Osteoblast (primary cell): ENCODE measurements around the gene FAM13A. TPM values are rescaled to one million over a fixed set of nuclear protein-coding genes. Genes with fewer than 3 reads are reported as not detected.

ENCODE experiments used
- DNase-seq: peaks from one replicate; pipeline ENCODE4 v3.0.0; 2011; ENCODE audit warnings: low spot score, mixed read lengths; ENCODE audit not compliant: insufficient read length; ENCODE audit errors: missing footprints
- H2AFZ ChIP-seq: 2 replicates; pipeline ENCODE4 v1.6.0; 2011; ENCODE audit warnings: mild to moderate bottlenecking, low read length
- H3K27ac ChIP-seq: 2 replicates; pipeline ENCODE4 v1.5.1; 2011; ENCODE audit warnings: mild to moderate bottlenecking, low read depth, low read length, moderate library complexity
- H3K27me3 ChIP-seq: 2 replicates; pipeline ENCODE4 v1.6.0; 2012; ENCODE audit warnings: mild to moderate bottlenecking, control low read depth, inconsistent platforms, low read length, moderate library complexity; ENCODE audit not compliant: insufficient read depth
- H3K36me3 ChIP-seq: 2 replicates; pipeline ENCODE4 v1.5.1; 2011; ENCODE audit warnings: mild to moderate bottlenecking, low read length, control low read depth, moderate library complexity; ENCODE audit not compliant: insufficient read depth
- H3K4me1 ChIP-seq: 2 replicates; pipeline ENCODE4 v1.5.1; 2011; ENCODE audit warnings: mild to moderate bottlenecking, low read length, control low read depth, moderate library complexity; ENCODE audit not compliant: insufficient read depth
- H3K4me2 ChIP-seq: 2 replicates; pipeline ENCODE4 v1.6.0; 2011; ENCODE audit warnings: mild to moderate bottlenecking, low read length; ENCODE audit not compliant: insufficient read depth
- H3K4me3 ChIP-seq: fragments of 200-600 bp; sonication (generic); 3 replicates; pipeline ENCODE4 v1.5.1; 2012; ENCODE audit warnings: mild to moderate bottlenecking, low read length, inconsistent platforms; ENCODE audit not compliant: insufficient read depth
- H3K79me2 ChIP-seq: 2 replicates; pipeline ENCODE4 v1.6.0; 2012; ENCODE audit warnings: mild to moderate bottlenecking, low read length, control low read depth, inconsistent platforms; ENCODE audit not compliant: insufficient read depth
- H3K9me3 ChIP-seq: 2 replicates; pipeline ENCODE4 v1.5.1; 2011; ENCODE audit warnings: low read depth, low read length, control low read depth
- H4K20me1 ChIP-seq: 2 replicates; pipeline ENCODE4 v1.6.0; 2012; ENCODE audit warnings: mild to moderate bottlenecking, low read length, control low read depth; ENCODE audit not compliant: insufficient read depth
- CTCF ChIP-seq: IDR thresholded peaks from 2 replicates; pipeline ENCODE4 v1.5.1; 2011; ENCODE audit warnings: mild to moderate bottlenecking, low read depth, low read length, moderate library complexity; ENCODE audit errors: extremely low read depth
- total RNA-seq: library from RNA; depleted of rRNA; stranded (reverse); fragments of >200 nt; gene quantifications from 2 replicates; pipeline ENCODE4 v1.2.3, GENCODE V29; 2012

FAM13A gene
- total RNA-seq, 1 donor, result 18.8 TPM

GRCh38 chr4:89099471-89099870, 42.5 kb upstream of the FAM13A start:
- no peaks in the 10 kb centered on the region for H3K9me3 ChIP-seq
- H3K27ac ChIP-seq, result no peak overlapping the region
- H3K4me3 ChIP-seq, result no peak overlapping the region
- no peak overlapping the region for H2AFZ ChIP-seq
- H3K4me2 ChIP-seq, result no peak overlapping the region
- no peaks in the 10 kb centered on the region for H3K36me3 ChIP-seq
- H3K79me2 ChIP-seq, result no peaks in the 10 kb centered on the region
- no peaks in the 10 kb centered on the region for H4K20me1 ChIP-seq
- H3K4me1 ChIP-seq, result no peaks in the 10 kb centered on the region
- no peak for DNase-seq
- TF ChIP-seq CTCF, result no peak
- peaks cover 9% of the 10 kb centered on the region for H3K27me3 ChIP-seq

- H3K36me3 ChIP-seq, result no peaks in the 10 kb centered on the region
- H3K27me3 ChIP-seq, result peaks cover 5% of the 10 kb centered on the region
- no peak overlapping the region for H3K4me3 ChIP-seq
- no peak for DNase-seq
- H3K27ac ChIP-seq, result no peak overlapping the region
- no peaks in the 10 kb centered on the region for H3K9me3 ChIP-seq
- no peak overlapping the region for H3K4me2 ChIP-seq
- no peaks in the 10 kb centered on the region for H4K20me1 ChIP-seq
- no peak overlapping the region for H2AFZ ChIP-seq
- H3K79me2 ChIP-seq, result no peaks in the 10 kb centered on the region
- TF ChIP-seq CTCF, result no peak
- no peaks in the 10 kb centered on the region for H3K4me1 ChIP-seq
Observed at GRCh38 chr4:89099034-89099433, 42.0 kb upstream of the FAM13A start.

GRCh38 chr4:89078300-89078699, 21.3 kb upstream of the FAM13A start:
- DNase-seq, result no peak
- Histone ChIP-seq H3K9me3 (no peaks in the 10 kb centered on the region), H3K36me3 (no peaks in the 10 kb centered on the region), H3K4me3 (no peak overlapping the region), H3K27ac (no peak overlapping the region), H3K27me3 (no peaks in the 10 kb centered on the region), H4K20me1 (no peaks in the 10 kb centered on the region), H3K4me1 (no peaks in the 10 kb centered on the region), H3K4me2 (no peak overlapping the region), H2AFZ (no peak overlapping the region), H3K79me2 (no peaks in the 10 kb centered on the region)
- no peak for TF ChIP-seq CTCF

GRCh38 chr4:89077761-89078160, 20.8 kb upstream of the FAM13A start:
- H3K79me2 ChIP-seq, result no peaks in the 10 kb centered on the region
- H3K27me3 ChIP-seq, result no peaks in the 10 kb centered on the region
- TF ChIP-seq CTCF, result no peak
- no peaks in the 10 kb centered on the region for H4K20me1 ChIP-seq
- no peak overlapping the region for H3K4me3 ChIP-seq
- no peak for DNase-seq
- no peak overlapping the region for H2AFZ ChIP-seq
- H3K27ac ChIP-seq, result no peak overlapping the region
- no peaks in the 10 kb centered on the region for H3K9me3 ChIP-seq
- no peaks in the 10 kb centered on the region for H3K4me1 ChIP-seq
- no peak overlapping the region for H3K4me2 ChIP-seq
- H3K36me3 ChIP-seq, result no peaks in the 10 kb centered on the region
